Cardiac septum (tissue), 1 donor: ENCODE results near the gene P2RY11. TPM values are rescaled to one million over a fixed set of nuclear protein-coding genes. Genes with fewer than 3 reads are reported as not detected.

ENCODE experiments used
- DNase-seq: peaks from one replicate; pipeline ENCODE4 v3.0.0-alpha.2; 2020; ENCODE audit warnings: low spot score
- intact Hi-C: fragments of 100-400 bp; cut with DNase I; formaldehyde crosslinking; loops from one replicate; pipeline ENCODE4 v1.14.0; 2022
- long read RNA-seq: library from polyadenylated mRNA; unstranded; transcript quantifications from one replicate; pipeline ENCODE4 v2.0.0, GENCODE V29; 2021
- total RNA-seq: library from RNA; stranded (reverse); fragmentation: NEBNext Ultra II Directional; extraction: Animal tissue kit (Norgen Biotek cat#: 25700); gene quantifications from one replicate; pipeline ENCODE4 v1.2.1, GENCODE V29; 2021
- donor health status: DM: no; HTN: no; CAD: no.

The P2RY11 gene, protein sequence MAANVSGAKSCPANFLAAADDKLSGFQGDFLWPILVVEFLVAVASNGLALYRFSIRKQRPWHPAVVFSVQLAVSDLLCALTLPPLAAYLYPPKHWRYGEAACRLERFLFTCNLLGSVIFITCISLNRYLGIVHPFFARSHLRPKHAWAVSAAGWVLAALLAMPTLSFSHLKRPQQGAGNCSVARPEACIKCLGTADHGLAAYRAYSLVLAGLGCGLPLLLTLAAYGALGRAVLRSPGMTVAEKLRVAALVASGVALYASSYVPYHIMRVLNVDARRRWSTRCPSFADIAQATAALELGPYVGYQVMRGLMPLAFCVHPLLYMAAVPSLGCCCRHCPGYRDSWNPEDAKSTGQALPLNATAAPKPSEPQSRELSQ
- 10.0 TPM for total RNA-seq
- long read RNA-seq, partial matches to known transcripts, result 0 of 5 reads
- long read RNA-seq, other reads (novel, unspliced or antisense), result 5 of 5 reads

DNA sequence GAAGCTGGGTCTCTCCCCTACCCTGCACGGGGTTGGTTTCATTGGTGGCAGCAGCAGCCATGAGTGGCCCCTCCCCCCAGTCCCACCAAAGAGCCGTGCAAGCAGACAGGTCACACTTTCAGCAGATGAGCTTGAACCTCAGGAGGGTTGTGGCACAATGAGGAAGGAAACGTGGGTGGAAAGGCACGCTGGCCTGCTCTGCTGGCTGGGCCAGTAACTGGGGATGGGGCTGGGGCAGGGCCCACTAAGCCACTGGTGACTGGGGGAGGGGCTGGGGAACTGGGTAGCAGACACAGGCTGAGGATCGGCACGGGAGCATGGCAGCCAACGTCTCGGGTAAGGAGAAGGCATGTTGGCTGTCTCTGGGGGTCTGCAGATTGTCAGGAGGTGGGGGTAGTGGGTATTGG is at the start of gene P2RY11:
TSS of gene P2RY11 (plus strand) at position 289 of the 407 bp plus-strand sequence. CDS start at position 318, 29 bp downstream.
- no peak for DNase-seq
- intact Hi-C loops, result loop anchor here (10.0 kb wide), 1 partner anchor 177 kb away; the partner anchor contains the start of gene OLFM2

DNA sequence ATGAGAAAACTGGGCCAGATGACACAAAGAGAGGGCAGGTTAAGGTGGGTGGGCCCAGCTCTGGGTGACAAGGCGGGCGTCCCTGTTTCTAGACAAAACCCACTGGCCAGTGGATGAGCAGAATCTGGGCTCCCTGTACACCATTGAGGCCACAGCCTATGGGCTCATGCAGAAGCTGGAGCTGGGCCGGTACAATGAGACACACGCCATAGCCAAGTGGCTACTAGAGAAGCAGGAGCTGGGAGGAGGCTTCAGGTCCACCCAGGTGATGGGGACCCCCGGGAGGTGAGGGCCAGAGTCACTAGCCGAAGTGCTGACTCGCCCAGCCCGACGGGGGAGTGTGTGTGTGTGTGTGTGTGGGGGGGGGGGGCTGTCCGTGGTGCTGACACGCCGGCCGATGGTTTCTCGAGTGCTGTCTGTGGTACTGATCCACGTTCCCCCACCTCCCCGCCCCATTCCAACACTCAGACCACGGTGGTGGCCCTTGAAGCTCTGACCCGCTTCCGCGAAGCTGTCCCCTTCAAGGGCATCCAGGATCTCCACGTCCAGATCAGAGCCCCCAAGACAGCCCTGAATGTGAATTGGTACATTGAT is 49.7 kb upstream of the P2RY11 start:
- intact Hi-C loops, result no loop called here
- no peak for DNase-seq

DNA sequence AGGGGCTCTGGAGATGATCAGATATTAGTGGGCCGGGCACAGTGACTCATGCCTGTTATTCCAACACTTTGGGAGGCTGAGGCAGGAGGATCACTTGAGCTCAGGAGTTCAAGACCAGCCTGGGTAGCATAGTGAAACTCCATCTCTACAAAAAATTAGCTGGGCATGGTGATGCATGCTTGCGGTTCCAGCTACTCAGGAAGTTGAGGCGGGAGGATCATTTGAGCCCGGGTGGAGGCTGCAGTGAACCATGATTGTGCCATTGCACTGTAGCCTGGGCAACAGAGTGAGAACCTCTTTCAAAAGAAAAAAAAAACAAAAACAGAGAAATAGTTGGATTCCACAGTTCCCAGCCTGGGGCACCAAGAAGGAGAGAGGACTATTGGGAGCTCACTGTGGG is 43.3 kb upstream of the P2RY11 start:
- no peak for DNase-seq
- intact Hi-C loops, result no loop called here

DNA sequence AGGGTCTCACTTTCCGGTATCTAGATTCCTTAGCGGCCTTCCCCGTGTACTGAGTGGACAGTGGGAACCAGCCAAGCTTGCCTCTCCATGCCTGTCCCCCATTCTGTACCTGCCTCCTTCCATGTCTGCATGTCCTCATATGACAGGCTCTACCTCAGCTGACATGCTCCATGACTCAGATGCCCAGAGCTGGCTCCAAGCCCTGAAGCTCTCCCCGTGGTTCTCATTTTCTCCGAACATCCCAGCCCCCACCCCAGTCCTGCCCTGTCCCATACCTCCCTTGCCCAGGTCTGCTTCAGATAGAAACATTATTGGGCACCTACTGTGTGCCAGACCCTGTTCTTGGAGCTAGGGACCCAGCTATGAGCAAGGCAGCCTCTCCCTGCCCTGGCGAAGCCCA is 42.4 kb upstream of the P2RY11 start:
- intact Hi-C loops, result no loop called here
- no peak for DNase-seq

DNA sequence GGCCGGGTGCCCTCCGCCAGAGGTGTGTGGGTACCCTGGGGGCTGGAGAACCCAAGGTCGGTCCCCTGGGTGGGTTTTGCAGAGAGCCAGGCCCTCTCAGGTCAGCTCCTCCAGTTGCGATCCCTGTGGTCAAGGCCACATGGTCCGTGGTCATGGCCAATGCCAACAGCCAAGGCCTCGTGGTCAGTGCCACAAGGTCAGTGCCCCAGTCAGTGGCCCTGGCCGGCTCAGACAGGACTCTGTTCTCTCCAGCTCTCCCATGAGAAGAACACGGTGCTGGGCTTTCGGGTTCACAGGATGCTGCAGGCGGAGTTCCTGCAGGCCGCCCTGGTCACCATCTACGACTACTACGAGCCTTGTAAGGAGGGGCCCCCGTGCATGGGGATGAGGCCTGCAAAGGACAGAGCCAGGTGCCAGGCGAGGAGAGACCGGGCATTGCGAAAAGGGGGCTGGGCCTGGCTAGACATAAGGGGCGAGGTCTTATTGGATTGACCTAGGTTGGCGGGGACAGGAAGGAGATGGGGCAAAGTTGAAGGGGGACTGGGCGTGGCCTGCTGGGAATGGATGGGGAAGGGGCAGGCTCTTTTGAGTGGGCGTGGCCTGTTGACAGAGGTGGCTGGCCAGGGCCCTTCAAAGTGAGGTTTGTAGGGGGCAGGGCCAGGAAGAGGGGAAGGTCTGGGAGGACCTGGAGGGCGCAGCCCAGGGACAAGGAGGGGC is 40.6 kb upstream of the P2RY11 start:
- no peak for DNase-seq
- intact Hi-C loops, result no loop called here

DNA sequence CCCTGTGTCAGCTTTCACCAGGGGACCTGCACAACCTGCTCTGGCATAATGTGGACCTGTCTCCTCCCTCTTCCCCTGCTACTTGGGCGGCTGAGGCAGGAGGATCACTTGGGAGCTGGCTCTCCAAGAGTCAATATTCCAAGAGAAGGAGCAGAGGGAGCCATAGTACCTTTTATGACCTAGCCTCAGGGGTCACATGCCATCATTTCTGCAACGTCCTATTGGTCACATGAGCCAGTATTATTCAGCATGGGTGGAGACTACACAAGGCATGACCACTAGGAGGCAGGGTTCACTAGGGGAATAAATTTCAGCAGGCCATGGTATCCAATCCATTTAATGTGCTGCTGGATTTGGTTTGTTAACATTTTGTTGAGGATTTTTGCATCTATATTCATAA is 37.3 kb upstream of the P2RY11 start:
- no peak for DNase-seq
- intact Hi-C loops, result no loop called here

DNA sequence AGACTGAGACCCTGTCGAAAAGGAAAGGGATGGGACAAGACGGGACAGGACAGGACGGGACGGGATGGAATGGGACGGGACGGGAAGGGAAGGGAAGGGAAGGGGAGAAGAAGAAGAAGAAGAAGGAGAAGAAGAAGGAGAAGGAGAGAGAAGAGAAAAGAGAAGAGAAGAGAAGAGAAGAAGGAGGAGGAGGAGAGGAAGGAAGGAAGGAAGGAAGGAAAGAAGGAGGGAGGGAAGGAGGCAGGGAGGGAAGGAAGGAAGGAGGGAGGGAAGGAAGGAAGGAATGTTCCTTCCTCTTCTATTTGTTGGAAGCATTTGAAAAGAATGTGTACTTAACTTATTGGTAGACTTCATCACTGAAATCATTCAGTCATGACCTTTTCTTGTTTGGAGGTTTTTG is 35.0 kb upstream of the P2RY11 start:
- DNase-seq, result no peak
- intact Hi-C loops, result no loop called here

DNA sequence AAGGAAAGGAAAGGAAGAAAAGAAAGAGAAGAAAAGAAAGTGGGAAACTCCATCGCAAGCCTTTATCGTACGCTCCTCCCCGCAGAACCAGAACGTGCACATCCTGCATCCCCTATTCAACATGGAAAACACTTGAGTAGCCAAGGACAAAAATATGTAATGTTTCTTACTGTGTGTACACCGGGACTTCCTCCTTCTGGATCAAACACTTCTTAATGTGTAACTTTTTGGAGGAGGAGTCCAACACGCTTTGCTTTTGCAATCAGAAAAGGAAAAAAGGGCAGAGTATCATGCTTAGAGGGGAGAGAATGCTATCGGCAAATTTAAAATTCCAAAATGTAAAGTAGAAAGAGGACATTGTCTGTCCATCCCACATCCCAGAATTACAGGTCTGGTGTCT is 33.2 kb upstream of the P2RY11 start:
- DNase-seq, result no peak
- intact Hi-C loops, result no loop called here

DNA sequence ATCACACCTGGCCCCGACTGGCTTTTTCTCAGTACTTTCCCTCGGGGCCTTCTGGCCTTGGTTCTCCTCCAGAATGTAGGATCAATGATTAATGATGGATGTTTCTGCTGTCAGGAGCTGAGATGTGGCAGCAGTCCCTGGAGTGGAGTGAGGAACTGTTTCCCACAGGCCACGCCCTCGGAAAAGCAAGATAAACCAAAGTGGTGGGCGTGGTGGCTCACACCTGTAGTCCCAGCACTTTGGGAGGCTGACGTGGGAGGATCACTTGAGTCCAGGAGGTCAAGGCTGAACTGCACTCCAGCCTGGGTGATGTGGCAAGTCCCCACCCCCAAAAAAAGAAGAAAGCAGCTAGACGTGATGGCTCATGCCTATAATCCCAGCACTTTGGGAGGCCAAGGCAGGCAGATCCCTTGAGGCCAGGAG is 32.5 kb upstream of the P2RY11 start:
- no peak for DNase-seq
- intact Hi-C loops, result no loop called here

DNA sequence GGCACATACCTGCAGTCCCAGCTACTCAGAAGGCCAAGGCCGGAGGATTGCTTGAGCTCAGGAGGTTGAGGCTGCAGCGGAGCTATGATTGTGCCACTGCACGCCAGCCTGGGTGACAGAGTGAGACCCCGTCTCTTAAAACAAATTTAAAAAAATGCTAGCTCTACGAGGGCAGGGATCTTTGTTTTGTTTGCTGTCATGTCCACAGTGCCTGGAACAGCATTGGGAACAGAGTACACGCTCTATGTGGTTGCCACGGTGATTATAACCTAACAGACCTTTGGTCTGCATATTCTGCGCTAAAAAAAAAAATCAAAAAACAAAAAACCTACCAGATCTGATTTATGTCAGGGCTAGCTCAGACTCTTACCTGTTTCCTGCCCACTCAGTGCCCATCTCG is 27.6 kb upstream of the P2RY11 start:
- intact Hi-C loops, result no loop called here
- DNase-seq, result no peak

DNA sequence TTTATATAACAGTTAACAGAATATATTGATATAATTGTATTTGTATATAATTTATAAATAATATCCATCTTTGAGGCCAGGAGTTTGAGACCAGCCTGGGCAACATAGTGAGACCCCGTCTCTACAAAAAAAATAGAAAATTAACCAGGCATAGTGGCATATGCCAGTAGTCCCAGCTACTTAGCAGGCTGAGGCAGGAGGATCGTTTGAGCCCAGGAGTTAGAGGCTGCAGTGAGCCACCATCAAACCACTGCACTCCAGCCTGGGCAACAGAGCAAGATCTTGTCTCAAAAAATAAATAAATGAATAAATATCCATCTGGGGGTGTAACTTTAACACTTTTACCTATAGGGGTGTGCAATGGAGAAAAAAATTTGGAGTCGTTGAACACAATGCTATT is 26.7 kb upstream of the P2RY11 start:
- no peak for DNase-seq
- intact Hi-C loops, result no loop called here

DNA sequence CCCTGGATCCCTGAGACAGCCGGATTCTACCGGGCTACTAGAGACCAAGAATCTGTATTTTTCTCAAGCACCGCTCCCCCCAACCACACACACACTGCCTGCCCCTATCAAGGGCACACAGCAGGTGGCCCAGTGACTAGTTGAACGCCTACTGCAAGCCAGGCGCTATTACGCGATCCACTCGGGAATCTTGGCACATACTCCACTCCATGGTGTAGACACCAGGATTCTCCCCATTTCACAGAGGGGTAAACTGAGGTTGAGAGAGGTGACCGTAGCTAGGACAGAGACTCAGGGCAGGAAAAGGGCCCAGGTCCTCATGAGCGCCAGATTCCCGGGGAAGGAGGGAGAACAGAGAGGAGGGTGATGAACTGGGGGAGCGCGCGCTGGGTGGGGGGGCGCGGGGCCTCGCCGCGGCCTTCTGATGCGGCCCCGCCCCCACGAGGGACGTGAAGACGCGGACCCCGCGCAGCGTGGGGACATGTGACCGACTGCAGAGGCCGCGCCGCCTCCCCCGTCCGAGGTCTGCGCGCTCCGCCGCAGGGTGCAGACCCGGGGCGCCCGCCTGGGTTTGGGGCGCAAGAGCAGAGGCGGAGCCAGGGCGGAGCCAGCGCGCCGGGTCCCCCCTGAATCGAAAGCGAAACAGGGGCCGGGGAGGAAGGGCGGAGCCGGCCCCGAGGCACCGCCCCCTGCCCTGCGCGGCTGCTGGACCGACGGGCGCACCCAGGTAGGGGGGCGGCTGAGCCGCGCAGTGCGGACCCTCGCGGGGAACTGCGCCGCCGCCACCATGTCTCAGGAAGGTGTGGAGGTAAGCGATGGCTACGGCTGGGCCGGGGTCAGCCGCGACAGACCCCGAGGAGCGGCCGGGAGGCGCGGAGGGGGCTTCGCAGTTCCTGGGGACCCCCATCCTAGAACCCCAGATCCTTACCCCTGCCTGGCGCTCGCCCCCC is 25.6 kb upstream of the P2RY11 start, which contains the start of gene SHFL:
TSS of gene SHFL (plus strand) at position 677 of the 950 bp plus-strand sequence. CDS start at position 788, 111 bp downstream.
- peak; percentile 94 for DNase-seq
- intact Hi-C loops, result no loop called here

DNA sequence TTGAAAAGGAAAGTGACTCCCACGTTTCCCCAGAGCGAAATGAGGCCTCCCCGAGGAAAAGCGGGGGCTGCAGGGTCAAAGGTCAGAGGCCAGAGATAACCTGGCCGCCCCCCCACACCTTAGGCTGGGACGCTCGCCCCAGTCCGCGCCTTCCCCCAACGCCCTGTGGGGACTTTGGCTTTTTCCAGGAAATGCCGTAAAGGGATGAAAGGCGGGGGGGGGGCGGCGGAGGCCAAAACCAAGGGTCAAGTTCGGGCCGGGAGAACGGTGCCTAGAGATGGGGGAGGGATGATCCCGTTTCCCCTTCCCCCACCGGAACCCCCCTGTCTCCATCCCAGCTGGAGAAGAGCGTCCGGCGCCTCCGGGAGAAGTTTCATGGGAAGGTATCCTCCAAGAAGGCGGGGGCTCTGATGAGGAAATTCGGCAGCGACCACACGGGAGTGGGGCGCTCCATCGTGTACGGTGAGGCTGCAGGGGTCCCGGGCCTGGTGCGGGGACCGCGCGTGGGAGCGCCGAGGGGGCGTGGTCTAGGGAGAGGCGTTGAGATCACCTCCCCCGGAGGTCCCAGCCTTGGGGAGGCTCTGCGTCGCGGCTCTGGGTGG is 24.8 kb upstream of the P2RY11 start:
- DNase-seq, result no peak
- intact Hi-C loops, result no loop called here

DNA sequence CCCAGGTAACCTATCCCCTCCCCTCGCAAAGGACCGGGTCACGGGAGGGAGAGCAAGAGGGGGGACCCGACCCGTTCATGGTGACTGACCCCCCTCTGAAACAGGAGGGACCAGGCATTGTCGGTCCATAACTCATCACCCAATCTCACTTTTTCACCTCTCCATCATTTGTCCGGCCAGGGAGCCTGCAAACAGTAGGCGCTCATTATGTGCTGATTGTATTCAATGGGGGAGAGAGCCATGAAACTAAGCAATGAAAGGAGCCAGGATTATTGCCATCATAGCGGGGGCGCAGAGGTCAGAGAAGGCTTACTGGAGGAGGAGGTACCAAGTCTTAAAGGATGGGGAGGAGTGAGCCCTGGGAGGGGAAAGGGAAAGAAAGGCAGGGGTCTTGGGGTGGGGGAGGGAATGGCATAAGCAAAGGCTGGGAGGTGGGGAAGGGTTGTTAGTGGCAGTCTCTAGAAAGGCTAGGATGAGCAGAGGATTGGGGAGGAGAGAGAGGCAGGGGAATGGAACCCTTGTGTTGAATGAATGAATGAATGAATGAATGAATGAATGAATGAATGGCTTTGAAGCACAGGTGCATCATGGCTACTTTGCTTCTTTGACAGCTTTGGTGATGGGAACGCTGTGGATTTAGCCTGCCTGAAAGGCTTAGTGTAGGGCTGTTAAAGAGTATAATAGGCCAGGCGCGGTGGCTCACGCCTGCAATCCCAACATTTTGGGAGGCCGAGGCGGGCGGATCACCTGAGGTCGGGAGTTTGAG is 24.0 kb upstream of the P2RY11 start:
- intact Hi-C loops, result no loop called here

DNA sequence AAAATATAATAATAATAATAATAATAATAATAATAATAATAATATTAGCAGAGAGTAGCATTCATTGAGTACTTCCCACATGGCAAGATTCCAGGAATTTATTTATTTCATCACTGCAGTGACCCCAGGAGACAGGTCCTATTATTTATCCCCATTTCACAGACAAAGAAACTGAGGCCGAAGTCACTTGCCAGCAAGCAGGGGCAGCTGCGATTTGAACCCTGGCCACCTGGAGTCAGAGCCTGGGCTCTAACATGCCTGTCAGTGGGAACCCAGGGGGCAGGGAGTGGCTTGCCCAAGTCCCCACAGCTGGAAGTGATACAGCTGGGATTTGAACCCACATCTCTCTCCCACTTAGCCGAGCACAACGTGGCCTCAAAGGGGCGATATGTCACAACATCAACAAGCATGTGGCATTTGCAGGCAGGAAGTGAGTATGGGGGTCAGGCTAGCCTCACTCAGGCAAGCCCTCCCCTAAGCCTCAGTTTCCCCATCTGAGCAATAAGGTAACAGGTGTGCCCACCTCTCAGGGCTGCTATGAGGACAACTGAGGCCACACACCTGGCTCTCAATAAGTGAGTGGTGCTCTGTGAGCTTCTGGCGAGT is 22.4 kb upstream of the P2RY11 start:
- no peak for DNase-seq
- intact Hi-C loops, result no loop called here

More for the DNA sequence above, 24.0 kb upstream of the P2RY11 start:
- no peak for DNase-seq

DNA sequence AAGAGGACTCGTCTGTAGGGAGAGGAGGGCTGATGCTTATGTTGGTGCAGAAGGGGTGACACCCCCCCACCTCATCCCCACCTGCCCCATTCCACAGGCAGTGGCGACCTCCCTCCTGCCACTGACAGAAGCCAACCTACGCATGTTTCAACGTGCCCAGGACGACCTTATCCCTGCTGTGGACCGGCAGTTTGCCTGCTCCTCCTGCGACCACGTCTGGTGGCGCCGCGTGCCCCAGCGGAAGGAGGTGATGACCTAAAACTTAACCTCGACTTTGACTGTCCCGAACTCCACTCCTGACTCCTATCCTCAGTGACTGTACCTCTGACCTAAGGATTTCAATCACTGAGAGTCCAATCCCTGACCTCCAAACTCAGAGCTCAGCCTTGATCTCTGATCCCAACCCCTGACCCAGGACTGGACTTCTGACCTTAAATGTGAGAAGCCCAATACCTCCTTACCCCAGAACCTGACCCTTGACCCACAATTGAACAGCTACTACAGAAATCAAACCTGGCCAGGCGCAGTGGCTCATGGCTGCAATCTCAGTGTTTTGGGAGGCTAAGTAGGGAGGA is 21.6 kb upstream of the P2RY11 start:
- intact Hi-C loops, result no loop called here
- no peak for DNase-seq

DNA sequence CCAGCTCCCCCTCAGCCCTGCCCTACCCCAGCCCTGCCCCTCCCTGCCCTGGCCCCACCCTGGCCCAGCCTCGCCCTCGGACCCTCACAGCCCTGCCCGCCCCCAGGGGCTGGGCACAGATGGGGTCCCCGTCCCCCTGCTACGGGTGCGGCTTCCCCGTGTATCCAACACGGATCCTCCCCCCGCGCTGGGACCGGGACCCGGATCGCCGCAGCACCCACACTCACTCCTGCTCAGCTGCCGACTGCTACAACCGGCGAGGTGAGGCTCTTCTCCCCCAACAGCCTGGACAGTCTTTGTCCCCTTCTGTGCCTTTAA is 20.2 kb upstream of the P2RY11 start:
- intact Hi-C loops, result no loop called here

More for the DNA sequence above, 20.2 kb upstream of the P2RY11 start:
- no peak for DNase-seq
